SH-SY5Y (cell line): ENCODE measurements around the gene SLC2A13.

Experiments
- GATA2 ChIP-seq: IDR thresholded peaks from 2 replicates; pipeline ENCODE4 v1.6.1; 2011; ENCODE audit warnings: mild to moderate bottlenecking, low read depth, low read length
- GATA3 ChIP-seq: IDR thresholded peaks from 2 replicates; pipeline ENCODE4 v1.6.1; 2011; ENCODE audit warnings: low read depth, mild to moderate bottlenecking, low read length, moderate library complexity

DNA sequence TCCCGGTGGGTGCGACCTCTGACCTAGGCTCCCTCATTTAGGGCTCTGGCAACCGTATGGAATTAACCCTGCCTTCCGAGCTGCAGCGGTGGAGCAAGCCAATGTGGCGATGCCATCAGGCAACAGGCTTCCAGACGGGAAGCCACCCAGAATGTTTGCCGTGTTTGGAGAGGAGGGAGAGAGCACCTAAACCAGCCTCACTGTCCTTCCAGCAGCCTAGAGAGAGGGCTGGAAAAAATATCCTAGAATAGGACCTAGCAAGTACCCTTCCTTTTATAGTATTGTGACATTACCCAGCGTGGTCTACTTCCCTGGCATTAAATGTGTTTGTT lies 287 bp upstream of the SLC2A13 start:
- TF ChIP-seq GATA2 (no peak), GATA3 (no peak)
